Fibroblast of pulmonary artery (primary cell): ENCODE measurements around the gene SLC45A2.
A peak's percentile ranks its signal among the peaks of the same experiment; 100 is the strongest.
"Not testable (repeated sequence)": the region's sequence is repeated elsewhere in the genome, so short reads cannot be mapped to it uniquely, and the experiment has no call there.

ENCODE experiments used
- DNase-seq: peaks from one replicate; pipeline ENCODE4 v3.0.0-alpha.2; 2010; ENCODE audit warnings: low read depth
- H3K4me3 ChIP-seq: replicated peaks from 2 replicates; pipeline ENCODE4 v1.5.1; 2011; ENCODE audit warnings: low read depth, mild to moderate bottlenecking, control low read depth, low read length, moderate library complexity
- CTCF ChIP-seq: IDR thresholded peaks from 2 replicates; pipeline ENCODE4 v1.5.1; 2011; ENCODE audit warnings: mild to moderate bottlenecking, control low read depth, low read length, inconsistent platforms; ENCODE audit errors: missing control alignments

Gene SLC45A2

GRCh38 chr5:33969572-33970452 lies 14.7 kb downstream of the SLC45A2 start:
- peak; percentile 97 for TF ChIP-seq CTCF
- H3K4me3 ChIP-seq: no peak overlapping the region
- peak; percentile 79 for DNase-seq

- no peak overlapping the region for H3K4me3 ChIP-seq
- no peak for TF ChIP-seq CTCF
- peak; percentile 3 for DNase-seq
Measured at GRCh38 chr5:33968211-33969005, 16.1 kb downstream of the SLC45A2 start.

- no peak for DNase-seq
- TF ChIP-seq CTCF: no peak
- H3K4me3 ChIP-seq: no peak overlapping the region
Measured at GRCh38 chr5:33966805-33967204, 17.7 kb downstream of the SLC45A2 start.

GRCh38 chr5:33964132-33964700 lies 20.3 kb downstream of the SLC45A2 start:
- no peak for DNase-seq
- H3K4me3 ChIP-seq: no peak overlapping the region
- TF ChIP-seq CTCF: no peak

GRCh38 chr5:33958176-33958575 lies 26.3 kb downstream of the SLC45A2 start:
- no peak for DNase-seq
- no peak for TF ChIP-seq CTCF
- no peak overlapping the region for H3K4me3 ChIP-seq

GRCh38 chr5:33957577-33958150 lies 26.8 kb downstream of the SLC45A2 start:
- no peak for DNase-seq
- H3K4me3 ChIP-seq: no peak overlapping the region
- no peak for TF ChIP-seq CTCF

GRCh38 chr5:33952175-33952574 lies 32.3 kb downstream of the SLC45A2 start:
- H3K4me3 ChIP-seq, DNase-seq: not testable (repeated sequence)
